ENCODE measurements around the gene LORICRIN. TPM values are rescaled to one million over a fixed set of nuclear protein-coding genes. Genes with fewer than 3 reads are reported as not detected.
A peak's percentile ranks its signal among the peaks of the same experiment; 100 is the strongest.

Gene LORICRIN
- total RNA-seq, 4 donors from 2014 or later, result 0.44 TPM; not detected in 3

- no peaks in the 10 kb centered on the region for H3K9me3 ChIP-seq
- H3K27ac ChIP-seq, result no peak overlapping the region
- TF ChIP-seq EP300 (IDR thresholded peaks at IDR 0.05) (no peak), POLR2A (IDR thresholded peaks at IDR 0.05) (no peak), CTCF (IDR thresholded peaks at IDR 0.05) (no peak)
- no peaks in the 10 kb centered on the region for H3K27me3 ChIP-seq
- H3K4me1 ChIP-seq, result no peaks in the 10 kb centered on the region
- DNase-seq (ENCODE audit: low spot score in 2 of 2), result no peak
- no peak overlapping the region for H3K4me3 ChIP-seq
- 50 to 98% methylated on average over 2 of the region's 2 CpGs for WGBS, 2 donors
- H3K36me3 ChIP-seq, result no peaks in the 10 kb centered on the region
These were observed 6.4 kb upstream of the LORICRIN start for GRCh38 chr1:153253076-153253475.

- Histone ChIP-seq H3K4me1 (no peaks in the 10 kb centered on the region), H3K4me3 (no peak overlapping the region), H3K27me3 (no peaks in the 10 kb centered on the region), H3K9me3 (no peaks in the 10 kb centered on the region), H3K36me3 (no peaks in the 10 kb centered on the region), H3K27ac (no peak overlapping the region)
- 56 to 71% methylated on average over 1 of the region's 1 CpG for WGBS, 2 donors
- DNase-seq (ENCODE audit: low spot score in 2 of 2), result no peak
- TF ChIP-seq CTCF (IDR thresholded peaks at IDR 0.05), result no peak
- no peak for TF ChIP-seq EP300 (IDR thresholded peaks at IDR 0.05)
- no peak for TF ChIP-seq POLR2A (IDR thresholded peaks at IDR 0.05)
These were observed 5.8 kb upstream of the LORICRIN start for GRCh38 chr1:153253693-153254092.

DNA sequence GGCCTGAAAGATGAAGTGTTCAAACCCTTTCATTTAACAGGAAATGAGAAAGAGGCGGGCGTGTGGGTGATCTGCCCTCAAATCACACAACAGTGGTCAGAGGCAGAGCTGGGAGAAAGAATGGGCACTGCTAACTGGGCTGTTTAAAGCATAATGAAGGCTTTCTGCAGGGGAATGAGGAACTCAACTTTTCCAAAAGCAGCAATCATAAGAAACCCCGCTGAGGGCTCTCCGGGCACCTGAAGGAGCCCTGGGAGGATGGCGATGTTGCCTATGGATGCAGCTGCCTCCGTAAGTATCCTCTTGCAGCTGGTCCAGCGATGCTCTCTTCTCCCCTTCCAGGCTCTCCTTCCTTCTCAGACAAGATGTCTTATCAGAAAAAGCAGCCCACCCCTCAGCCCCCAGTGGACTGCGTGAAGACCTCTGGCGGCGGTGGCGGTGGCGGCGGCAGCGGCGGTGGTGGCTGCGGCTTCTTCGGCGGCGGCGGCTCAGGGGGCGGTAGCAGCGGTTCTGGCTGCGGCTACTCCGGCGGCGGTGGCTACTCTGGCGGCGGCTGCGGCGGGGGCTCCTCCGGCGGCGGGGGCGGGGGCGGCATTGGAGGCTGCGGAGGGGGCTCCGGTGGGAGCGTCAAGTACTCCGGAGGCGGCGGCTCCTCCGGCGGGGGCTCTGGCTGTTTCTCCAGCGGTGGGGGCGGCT, 1.2 kb downstream of the LORICRIN start:
- H3K9me3 ChIP-seq, result no peaks in the 10 kb centered on the region
- WGBS, 2 donors, result 22 to 35% methylated on average over 7 to 8 of the region's 45 CpGs
- peaks cover 0 to 59% of the 10 kb centered on the region in 2 donors for H3K27me3 ChIP-seq
- H3K4me1 ChIP-seq, result peaks cover 0 to 24% (median 14%) of the 10 kb centered on the region in 4 donors
- no peaks in the 10 kb centered on the region for H3K36me3 ChIP-seq
- DNase-seq (ENCODE audit: low spot score in 2 of 2), result no peak
- no peak overlapping the region for H3K27ac ChIP-seq
- H3K4me3 ChIP-seq, result peak overlapping the region; percentile 26 to 52 (median 38)
- TF ChIP-seq CTCF (IDR thresholded peaks at IDR 0.05) (no peak), EP300 (IDR thresholded peaks at IDR 0.05) (no peak), POLR2A (IDR thresholded peaks at IDR 0.05) (no peak)

DNA sequence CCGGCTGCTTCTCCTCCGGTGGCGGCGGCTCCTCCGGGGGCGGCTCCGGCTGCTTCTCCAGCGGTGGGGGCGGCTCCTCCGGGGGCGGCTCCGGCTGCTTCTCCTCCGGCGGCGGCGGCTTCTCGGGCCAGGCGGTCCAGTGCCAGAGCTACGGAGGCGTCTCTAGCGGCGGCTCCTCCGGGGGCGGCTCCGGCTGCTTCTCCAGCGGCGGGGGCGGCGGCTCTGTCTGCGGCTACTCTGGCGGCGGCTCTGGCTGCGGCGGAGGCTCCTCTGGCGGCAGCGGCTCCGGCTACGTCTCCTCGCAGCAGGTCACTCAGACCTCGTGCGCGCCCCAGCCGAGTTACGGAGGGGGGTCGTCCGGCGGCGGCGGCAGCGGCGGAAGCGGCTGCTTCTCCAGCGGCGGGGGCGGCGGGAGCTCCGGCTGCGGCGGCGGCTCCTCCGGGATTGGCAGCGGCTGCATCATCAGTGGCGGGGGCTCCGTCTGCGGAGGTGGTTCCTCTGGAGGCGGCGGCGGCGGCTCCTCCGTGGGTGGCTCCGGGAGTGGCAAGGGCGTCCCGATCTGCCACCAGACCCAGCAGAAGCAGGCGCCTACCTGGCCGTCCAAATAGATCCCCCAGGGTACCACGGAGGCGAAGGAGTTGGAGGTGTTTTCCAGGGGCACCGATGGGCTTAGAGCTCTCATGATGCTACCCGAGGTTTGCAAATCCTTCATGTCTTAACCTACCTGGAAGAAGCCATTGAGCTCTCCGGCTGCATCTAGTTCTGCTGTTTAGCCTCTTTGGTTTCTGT, 2.0 kb downstream of the LORICRIN start:
- H3K27me3 ChIP-seq, result peaks cover 0 to 60% of the 10 kb centered on the region in 2 donors

More for the DNA sequence above, 2.0 kb downstream of the LORICRIN start:
- 15 to 27% methylated on average over 6 to 10 of the region's 80 CpGs for WGBS, 2 donors
- Histone ChIP-seq H3K4me3 (peak overlapping the region; percentile 26 to 52 (median 38)), H3K27ac (no peak overlapping the region), H3K9me3 (no peaks in the 10 kb centered on the region), H3K4me1 (peaks cover 0 to 24% (median 14%) of the 10 kb centered on the region in 4 donors), H3K36me3 (no peaks in the 10 kb centered on the region)
- DNase-seq (ENCODE audit: low spot score in 2 of 2), result no peak
- no peak for TF ChIP-seq CTCF (IDR thresholded peaks at IDR 0.05)
- TF ChIP-seq POLR2A (IDR thresholded peaks at IDR 0.05), result no peak
- TF ChIP-seq EP300 (IDR thresholded peaks at IDR 0.05), result no peak

Measured in tibial nerve (tissue), 4 donors.